Memory B cell (primary cell): ENCODE results near the gene CYP20A1.
"Not testable (repeated sequence)": the region's sequence is repeated elsewhere in the genome, so short reads cannot be mapped to it uniquely, and the experiment has no call there.

Experiments
- ATAC-seq: fragments of 150-1000 bp; cut with Tn5 transposase; 2 replicates; pipeline ENCODE4 v1.10.0; 2021; ENCODE audit warnings: low read depth, mild to moderate bottlenecking, moderate library complexity
- DNase-seq, 2 donors: peaks; one replicate each; pipeline ENCODE4 v3.0.0; 2022; ENCODE audit warnings: low spot score in 2 of 2
- H3K27ac Mint-ChIP-seq: one replicate; pipeline ENCODE4 v1.8.0; 2022; ENCODE audit warnings: mild to moderate bottlenecking, moderate library complexity, mixed read lengths
- H3K27me3 Mint-ChIP-seq: one replicate; pipeline ENCODE4 v1.8.0; 2022; ENCODE audit warnings: mixed read lengths
- H3K36me3 Mint-ChIP-seq: one replicate; pipeline ENCODE4 v1.8.0; 2022; ENCODE audit warnings: mild to moderate bottlenecking, mixed read lengths
- H3K4me1 Mint-ChIP-seq: one replicate; pipeline ENCODE4 v1.8.0; 2022; ENCODE audit warnings: mixed read lengths
- H3K4me3 Mint-ChIP-seq: one replicate; pipeline ENCODE4 v1.8.0; 2022; ENCODE audit warnings: mild to moderate bottlenecking, moderate library complexity, mixed read lengths
- H3K9me3 Mint-ChIP-seq: one replicate; pipeline ENCODE4 v1.8.0; 2022; ENCODE audit warnings: mixed read lengths

The CYP20A1 gene, protein sequence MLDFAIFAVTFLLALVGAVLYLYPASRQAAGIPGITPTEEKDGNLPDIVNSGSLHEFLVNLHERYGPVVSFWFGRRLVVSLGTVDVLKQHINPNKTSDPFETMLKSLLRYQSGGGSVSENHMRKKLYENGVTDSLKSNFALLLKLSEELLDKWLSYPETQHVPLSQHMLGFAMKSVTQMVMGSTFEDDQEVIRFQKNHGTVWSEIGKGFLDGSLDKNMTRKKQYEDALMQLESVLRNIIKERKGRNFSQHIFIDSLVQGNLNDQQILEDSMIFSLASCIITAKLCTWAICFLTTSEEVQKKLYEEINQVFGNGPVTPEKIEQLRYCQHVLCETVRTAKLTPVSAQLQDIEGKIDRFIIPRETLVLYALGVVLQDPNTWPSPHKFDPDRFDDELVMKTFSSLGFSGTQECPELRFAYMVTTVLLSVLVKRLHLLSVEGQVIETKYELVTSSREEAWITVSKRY

DNA sequence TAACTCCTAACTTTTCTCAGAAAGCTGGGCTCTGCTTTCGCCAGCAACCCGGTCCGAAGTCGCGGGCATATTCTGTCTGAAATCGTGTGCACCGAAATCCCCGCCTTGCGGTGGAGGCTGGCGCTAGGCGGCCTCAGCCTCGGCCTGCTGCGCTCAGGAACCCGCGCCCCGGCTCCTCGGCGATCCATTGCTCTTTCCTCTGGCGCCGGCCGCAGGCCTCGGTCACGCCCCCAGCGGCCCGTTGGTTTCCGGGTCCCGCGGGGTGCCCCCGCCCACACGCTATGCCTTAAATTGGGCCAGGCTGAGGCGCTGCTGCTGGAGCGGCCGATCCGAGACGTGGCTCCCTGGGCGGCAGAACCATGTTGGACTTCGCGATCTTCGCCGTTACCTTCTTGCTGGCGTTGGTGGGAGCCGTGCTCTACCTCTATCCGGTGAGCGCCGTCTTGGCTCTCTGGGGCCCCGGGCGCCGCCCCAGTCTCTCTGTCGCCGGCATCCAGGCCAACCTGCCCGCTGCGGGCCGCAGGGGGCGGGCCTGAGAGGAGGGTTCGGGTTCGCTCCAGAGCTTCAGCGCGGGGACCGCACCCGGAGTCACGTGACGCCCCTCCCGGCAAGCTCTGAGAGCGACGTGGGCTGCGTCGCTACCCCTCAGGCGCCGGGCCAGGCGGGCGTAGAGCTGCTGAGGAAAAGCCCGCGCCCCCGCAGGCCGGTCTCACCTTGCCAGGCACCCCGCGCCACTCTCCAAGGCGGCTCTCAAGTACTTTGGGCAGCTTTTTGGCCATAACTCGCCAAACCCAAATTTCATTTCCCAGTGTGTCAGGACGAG, at the start of gene CYP20A1:
TSS of gene CYP20A1 (plus strand) at position 315 of the 823 bp plus-strand sequence. CDS start at position 360, 45 bp downstream.
- H3K4me1 Mint-ChIP-seq = peaks cover 19% of the 10 kb centered on the region
- peaks cover 16% of the 10 kb centered on the region for H3K36me3 Mint-ChIP-seq
- no peaks in the 10 kb centered on the region for H3K27me3 Mint-ChIP-seq
- peak within 1 kb of the TSS; percentile 97 for H3K4me3 Mint-ChIP-seq
- DNase-seq (peak; percentile 97 to 98), ATAC-seq (peak; percentile 81)
- no peaks in the 10 kb centered on the region for H3K9me3 Mint-ChIP-seq
- peak within 1 kb of the TSS; percentile 97 for H3K27ac Mint-ChIP-seq

DNA sequence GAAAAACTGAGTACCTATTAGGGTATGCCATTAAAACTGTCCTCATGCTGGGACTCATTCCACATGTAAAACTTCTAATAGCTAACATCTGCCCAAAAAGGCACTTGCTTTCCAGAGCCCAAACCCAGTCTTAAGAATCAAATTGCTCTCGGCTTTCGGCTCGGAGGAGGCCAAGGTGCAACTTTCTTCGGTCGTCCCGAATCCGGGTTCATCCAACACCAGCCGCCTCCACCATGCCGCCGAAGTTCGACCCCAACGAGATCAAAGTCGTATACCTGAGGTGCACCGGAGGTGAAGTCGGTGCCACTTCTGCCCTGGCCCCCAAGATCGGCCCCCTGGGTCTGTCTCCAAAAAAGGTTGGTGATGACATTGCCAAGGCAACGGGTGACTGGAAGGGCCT, 48.3 kb upstream of the CYP20A1 start:
- ATAC-seq, DNase-seq, H3K27ac Mint-ChIP-seq, H3K4me3 Mint-ChIP-seq, H3K4me1 Mint-ChIP-seq, H3K27me3 Mint-ChIP-seq, H3K9me3 Mint-ChIP-seq: not testable (repeated sequence)
- peaks cover 15% of the 10 kb centered on the region for H3K36me3 Mint-ChIP-seq

DNA sequence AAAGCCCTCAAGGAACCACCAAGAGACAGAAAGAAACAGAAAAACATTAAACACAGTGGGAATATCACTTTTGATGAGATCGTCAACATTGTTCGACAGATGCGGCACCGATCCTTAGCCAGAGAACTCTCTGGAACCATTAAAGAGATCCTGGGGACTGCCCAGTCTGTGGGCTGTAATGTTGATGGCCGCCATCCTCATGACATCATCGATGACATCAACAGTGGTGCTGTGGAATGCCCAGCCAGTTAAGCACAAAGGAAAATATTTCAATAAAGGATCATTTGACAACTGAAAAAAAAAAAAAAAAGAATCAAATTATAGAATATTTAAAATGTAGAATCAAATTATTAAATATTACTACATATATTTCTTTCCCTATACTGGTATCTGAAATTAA, 47.8 kb upstream of the CYP20A1 start:
- H3K27me3 Mint-ChIP-seq, DNase-seq, H3K4me3 Mint-ChIP-seq, ATAC-seq, H3K4me1 Mint-ChIP-seq, H3K9me3 Mint-ChIP-seq, H3K27ac Mint-ChIP-seq: not testable (repeated sequence)
- H3K36me3 Mint-ChIP-seq = peaks cover 10% of the 10 kb centered on the region

DNA sequence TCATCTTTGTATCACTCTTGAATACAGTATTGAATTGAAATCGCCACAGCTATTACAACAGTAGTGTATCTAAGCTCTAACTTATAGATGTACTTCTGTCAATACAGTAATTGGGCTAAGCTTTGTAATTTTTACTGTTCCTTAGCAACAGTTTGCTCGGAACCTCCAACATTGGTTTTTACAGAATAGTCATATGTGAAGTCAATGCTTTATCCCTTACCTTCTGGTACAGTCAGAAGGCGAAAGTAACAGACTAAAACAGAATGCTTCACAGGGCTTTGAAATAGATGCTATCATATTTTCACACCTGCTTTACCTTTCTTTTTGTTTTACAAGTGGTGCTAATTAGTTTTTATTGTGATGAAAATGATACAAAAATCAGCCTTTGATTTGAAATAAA, 46.9 kb upstream of the CYP20A1 start:
- H3K9me3 Mint-ChIP-seq = no peaks in the 10 kb centered on the region
- DNase-seq (no peak), ATAC-seq (no peak)
- no peak overlapping the region for H3K27ac Mint-ChIP-seq
- no peaks in the 10 kb centered on the region for H3K4me1 Mint-ChIP-seq
- H3K36me3 Mint-ChIP-seq = peaks cover 9% of the 10 kb centered on the region
- no peaks in the 10 kb centered on the region for H3K27me3 Mint-ChIP-seq
- H3K4me3 Mint-ChIP-seq = no peak overlapping the region

DNA sequence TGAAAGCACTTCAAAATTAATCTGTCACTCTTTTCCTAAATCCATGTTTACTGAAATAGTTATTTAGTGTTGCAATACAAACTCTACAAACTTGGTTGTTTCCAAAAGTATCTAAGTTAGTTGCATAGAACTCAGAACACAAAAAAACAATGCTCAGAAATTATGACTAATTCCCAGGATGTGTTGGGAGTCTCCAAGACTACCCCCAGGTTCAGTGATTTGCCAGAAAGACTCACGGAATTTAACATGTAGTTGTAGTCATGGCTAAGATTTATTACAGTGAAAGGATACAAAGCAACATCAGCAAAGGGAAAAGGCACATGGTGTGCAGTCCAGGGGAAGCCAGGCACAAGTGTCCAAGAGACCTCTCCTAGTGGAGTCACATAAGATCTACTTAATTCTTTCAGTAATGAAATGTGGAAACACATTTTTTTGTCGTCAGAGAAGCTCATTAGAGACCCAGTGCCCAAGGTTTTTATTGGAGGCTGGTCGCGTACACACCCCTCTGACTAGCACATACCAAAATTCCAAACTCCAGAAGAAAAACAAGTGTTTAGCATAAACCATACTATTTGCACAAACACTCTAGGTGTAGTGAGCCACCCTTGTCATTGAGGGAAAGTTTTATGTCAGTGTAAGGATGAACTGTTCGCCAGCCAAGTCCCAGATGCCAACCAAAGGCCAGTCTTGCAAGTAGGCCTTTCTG, 43.3 kb upstream of the CYP20A1 start:
- no peak overlapping the region for H3K4me3 Mint-ChIP-seq
- no peaks in the 10 kb centered on the region for H3K27me3 Mint-ChIP-seq
- H3K4me1 Mint-ChIP-seq = no peaks in the 10 kb centered on the region
- DNase-seq (no peak), ATAC-seq (no peak)
- no peak overlapping the region for H3K27ac Mint-ChIP-seq
- H3K36me3 Mint-ChIP-seq = peaks cover 3% of the 10 kb centered on the region
- no peaks in the 10 kb centered on the region for H3K9me3 Mint-ChIP-seq

DNA sequence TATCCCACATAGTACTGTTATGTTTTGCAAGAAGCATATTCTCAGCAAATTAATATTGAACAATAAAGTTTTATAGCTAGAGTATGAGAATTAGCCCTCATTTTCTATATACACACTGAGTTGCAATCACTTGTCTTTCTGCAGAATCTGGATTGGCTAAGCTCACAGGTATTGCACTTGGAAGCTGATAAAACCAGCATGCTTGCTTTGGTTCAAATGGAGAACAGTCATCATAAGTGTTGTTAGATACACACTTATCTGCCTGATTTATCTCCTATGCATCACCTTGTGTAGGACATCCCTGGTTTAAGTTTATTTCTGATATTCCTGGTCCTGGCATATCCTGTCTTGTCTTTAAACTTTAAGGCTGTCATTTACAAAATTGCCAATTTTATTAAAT, 38.0 kb upstream of the CYP20A1 start:
- Mint-ChIP-seq H3K27ac (no peak overlapping the region), H3K4me3 (no peak overlapping the region), H3K9me3 (no peaks in the 10 kb centered on the region), H3K27me3 (no peaks in the 10 kb centered on the region), H3K4me1 (no peaks in the 10 kb centered on the region), H3K36me3 (peaks cover 5% of the 10 kb centered on the region)
- no peak for DNase-seq
- ATAC-seq = no peak

DNA sequence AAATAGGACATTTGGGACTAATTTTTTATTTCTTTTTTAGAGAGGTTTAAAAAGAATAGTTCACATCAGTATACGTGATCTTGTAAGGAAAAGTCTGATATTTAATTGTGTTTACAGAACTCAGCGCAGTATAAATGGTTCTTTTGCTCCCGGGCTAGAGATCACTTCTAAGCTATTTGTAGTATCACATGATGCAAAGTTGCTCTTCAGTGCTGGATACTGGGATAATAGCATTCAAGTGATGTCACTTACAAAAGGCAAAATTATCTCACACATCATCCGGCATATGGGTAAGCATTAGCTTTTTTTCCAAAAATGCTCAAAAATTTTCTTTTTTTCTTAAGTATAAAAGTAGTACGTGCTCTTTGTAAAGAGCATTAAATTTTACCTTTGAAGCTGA, 37.4 kb upstream of the CYP20A1 start:
- no peak for DNase-seq
- Mint-ChIP-seq H3K9me3 (no peaks in the 10 kb centered on the region), H3K4me1 (no peaks in the 10 kb centered on the region), H3K27ac (no peak overlapping the region), H3K36me3 (peaks cover 9% of the 10 kb centered on the region), H3K27me3 (no peaks in the 10 kb centered on the region), H3K4me3 (no peak overlapping the region)
- ATAC-seq = no peak

DNA sequence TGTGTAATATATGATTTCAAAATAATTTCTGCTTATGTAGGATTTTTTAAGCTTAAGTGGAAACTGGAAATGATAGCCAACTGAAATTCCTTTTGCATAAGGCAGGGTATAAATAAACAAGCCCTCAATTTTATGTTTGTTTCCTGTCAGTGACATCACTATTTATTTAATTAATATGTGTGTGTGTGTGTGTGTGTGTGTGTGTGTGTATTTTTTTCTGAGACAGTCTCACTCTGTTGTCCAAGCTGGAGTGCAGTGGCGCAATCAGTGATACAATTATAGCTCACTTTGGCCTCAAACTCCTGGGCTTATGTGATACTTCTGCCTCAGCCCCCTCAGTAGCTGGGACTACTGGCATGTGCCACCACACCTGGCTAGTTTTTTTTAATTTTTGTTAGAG, 29.3 kb upstream of the CYP20A1 start:
- Mint-ChIP-seq H3K9me3 (no peaks in the 10 kb centered on the region), H3K27ac (no peak overlapping the region), H3K27me3 (no peaks in the 10 kb centered on the region), H3K36me3 (peaks cover 13% of the 10 kb centered on the region), H3K4me1 (no peaks in the 10 kb centered on the region), H3K4me3 (no peak overlapping the region)
- DNase-seq = no peak
- no peak for ATAC-seq

DNA sequence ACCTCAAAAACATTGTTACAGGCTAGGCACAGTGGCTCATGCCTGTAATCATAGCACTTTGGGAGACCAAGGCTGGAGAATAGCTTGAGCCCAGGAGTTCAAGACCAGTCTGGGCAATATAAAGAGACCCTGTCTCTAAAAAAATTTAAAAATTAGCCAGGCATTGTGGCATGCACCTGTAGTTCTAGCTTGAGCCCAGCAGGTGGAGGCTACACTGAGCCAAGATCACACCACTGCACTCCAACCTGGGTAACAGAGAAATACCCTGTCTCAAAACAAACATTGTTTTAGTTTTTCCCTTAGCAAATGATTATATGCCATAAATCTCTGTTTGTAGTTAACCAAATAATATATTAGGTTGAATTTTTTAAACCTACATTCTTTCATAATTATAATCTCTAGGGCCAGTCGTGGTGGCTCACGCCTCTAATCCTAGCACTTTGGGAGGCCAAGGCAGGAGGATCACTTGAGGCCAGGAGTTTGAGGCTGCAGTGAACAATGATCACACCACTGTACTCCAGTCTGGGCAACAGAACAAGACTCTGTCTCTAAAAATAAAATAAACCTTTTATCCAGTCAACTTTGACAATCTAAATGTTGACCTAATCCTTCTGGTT, 13.3 kb upstream of the CYP20A1 start:
- ATAC-seq = peak; percentile 67

DNA sequence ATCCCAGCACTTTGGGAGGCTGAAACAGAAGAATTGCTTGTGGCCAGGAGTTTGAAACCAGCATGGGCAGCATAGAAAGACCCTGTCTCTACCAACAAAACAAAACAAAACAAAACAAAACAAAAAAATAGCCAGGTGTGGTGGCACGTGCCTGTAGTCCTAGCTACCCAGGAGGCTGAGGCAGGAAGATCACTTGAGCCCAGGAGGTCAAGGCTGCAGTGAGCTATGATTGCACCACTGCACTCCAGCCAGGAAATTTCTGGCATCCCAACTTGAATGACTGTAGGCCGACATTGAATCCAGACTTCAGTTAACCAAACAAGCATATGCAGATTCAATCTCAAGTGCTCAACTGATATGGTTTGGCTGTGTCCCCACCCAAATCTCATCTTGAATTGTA, 9.1 kb upstream of the CYP20A1 start:
- H3K4me1 Mint-ChIP-seq, DNase-seq, H3K9me3 Mint-ChIP-seq, ATAC-seq, H3K27me3 Mint-ChIP-seq, H3K4me3 Mint-ChIP-seq, H3K27ac Mint-ChIP-seq, H3K36me3 Mint-ChIP-seq: not testable (repeated sequence)

More for the DNA sequence above, 13.3 kb upstream of the CYP20A1 start:
- Mint-ChIP-seq H3K27me3 (no peaks in the 10 kb centered on the region), H3K9me3 (no peaks in the 10 kb centered on the region), H3K4me3 (no peak overlapping the region), H3K36me3 (no peaks in the 10 kb centered on the region), H3K4me1 (no peaks in the 10 kb centered on the region), H3K27ac (no peak overlapping the region)
- DNase-seq = peak in 1 of 2 donors; percentile 22

DNA sequence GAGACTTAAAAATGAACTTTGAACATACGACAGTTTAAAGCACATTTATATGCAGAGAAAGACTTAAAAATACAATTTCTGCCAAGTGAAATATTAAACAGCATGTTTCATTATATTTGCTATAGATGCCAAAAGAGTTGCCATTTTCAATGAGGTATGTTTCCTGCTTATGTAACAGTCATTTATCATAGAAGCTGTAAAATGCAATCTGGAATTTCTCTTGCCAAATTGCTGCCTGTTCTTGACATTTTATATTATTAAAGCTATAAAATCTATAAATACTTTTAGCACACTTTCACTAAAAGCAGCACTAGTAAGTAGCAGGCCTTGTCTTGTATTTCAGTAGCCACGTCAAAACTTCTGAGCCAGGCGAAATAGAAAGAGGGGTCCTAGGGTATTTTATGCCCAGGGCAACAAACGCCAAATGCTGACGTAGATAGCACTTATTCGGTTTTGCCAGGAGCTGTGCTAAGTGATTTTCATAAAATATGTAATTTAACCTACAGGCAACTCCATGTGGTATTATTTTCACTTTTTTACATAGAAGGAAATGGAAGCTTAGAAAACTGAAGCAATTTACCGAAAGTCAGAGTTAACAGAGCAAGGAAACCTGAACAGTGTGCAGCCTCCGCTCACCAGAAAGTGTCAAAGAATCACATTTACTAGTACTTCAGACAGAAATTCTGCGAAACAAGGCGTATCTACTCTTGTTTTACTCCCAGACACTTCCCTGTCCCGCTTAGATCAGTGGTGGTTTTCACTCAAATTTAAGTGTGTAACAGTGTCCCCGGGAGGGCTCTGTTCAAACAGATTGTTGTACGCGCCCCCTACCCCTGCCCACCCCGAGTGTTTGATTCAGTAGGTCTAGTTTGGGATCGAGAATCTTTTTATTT, 1.2 kb upstream of the CYP20A1 start:
- Mint-ChIP-seq H3K36me3 (peaks cover 8% of the 10 kb centered on the region), H3K4me1 (peaks cover 16% of the 10 kb centered on the region), H3K9me3 (no peaks in the 10 kb centered on the region), H3K27ac (peak overlapping the region; percentile 97), H3K27me3 (no peaks in the 10 kb centered on the region), H3K4me3 (peak overlapping the region; percentile 97)
- ATAC-seq = no peak
- DNase-seq = no peak

DNA sequence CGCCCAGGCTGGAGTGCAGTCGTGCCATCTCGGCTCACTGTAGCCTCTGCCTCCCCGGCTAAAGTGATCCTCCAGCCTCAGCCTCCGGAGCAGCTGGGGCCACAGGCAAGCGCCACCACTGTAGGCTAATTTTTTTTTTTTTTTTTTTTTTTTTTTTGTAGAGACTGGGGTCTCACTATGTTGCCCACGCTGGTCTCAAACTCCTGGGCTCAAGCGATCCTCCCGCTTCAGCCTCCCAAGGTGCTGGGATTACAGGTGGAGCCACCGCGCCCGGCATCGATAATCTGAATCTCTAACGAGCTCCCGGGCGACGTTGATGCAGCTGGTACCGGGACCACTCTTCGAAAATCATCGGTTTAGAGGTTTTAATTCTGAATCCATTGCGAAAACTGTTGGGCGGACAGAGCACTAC, 520 bp upstream of the CYP20A1 start:
- H3K4me3 Mint-ChIP-seq = peak overlapping the region; percentile 97
- ATAC-seq (peak; percentile 0), DNase-seq (peak in 1 of 2 donors; percentile 13)
- H3K36me3 Mint-ChIP-seq = peaks cover 15% of the 10 kb centered on the region
- H3K27me3 Mint-ChIP-seq = no peaks in the 10 kb centered on the region
- H3K9me3 Mint-ChIP-seq = no peaks in the 10 kb centered on the region
- peak overlapping the region; percentile 97 for H3K27ac Mint-ChIP-seq
- peaks cover 19% of the 10 kb centered on the region for H3K4me1 Mint-ChIP-seq

DNA sequence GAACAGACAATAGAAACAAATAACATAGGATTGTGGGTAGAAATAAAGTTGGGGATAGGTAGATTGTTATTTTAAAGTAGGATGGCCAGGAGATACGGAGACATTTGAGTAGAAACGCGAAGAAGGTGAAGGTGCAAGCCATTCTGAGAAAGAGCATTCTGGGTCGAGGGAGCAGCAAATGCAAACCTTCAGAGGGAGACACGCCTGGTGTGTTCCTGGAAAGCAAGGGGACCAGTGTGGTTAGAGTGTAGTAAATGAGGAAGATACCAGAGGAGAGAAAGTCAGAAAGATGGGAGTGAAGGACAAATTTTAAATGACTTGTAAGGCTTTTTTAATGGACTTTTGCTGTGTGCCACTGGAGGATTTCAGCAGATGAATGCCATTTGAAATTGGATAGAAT, 1.7 kb downstream of the CYP20A1 start:
- ATAC-seq = no peak
- Mint-ChIP-seq H3K36me3 (peaks cover 21% of the 10 kb centered on the region), H3K4me1 (peaks cover 21% of the 10 kb centered on the region)

More for the DNA sequence above, 1.7 kb downstream of the CYP20A1 start:
- Mint-ChIP-seq H3K27me3 (no peaks in the 10 kb centered on the region), H3K4me3 (peak overlapping the region; percentile 97), H3K9me3 (no peaks in the 10 kb centered on the region), H3K27ac (peak overlapping the region; percentile 97)
- DNase-seq = no peak
